Retina (tissue), 1 donor: ENCODE results near the gene HTR3C.
"Not testable (repeated sequence)": the region's sequence is repeated elsewhere in the genome, so short reads cannot be mapped to it uniquely, and the experiment has no call there.

Source experiments
- DNase-seq: peaks from one replicate; pipeline ENCODE4 v3.0.0-alpha.2; 2016

The HTR3C gene, protein sequence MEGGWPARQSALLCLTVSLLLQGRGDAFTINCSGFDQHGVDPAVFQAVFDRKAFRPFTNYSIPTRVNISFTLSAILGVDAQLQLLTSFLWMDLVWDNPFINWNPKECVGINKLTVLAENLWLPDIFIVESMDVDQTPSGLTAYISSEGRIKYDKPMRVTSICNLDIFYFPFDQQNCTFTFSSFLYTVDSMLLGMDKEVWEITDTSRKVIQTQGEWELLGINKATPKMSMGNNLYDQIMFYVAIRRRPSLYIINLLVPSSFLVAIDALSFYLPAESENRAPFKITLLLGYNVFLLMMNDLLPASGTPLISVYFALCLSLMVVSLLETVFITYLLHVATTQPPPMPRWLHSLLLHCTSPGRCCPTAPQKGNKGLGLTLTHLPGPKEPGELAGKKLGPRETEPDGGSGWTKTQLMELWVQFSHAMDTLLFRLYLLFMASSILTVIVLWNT

DNA sequence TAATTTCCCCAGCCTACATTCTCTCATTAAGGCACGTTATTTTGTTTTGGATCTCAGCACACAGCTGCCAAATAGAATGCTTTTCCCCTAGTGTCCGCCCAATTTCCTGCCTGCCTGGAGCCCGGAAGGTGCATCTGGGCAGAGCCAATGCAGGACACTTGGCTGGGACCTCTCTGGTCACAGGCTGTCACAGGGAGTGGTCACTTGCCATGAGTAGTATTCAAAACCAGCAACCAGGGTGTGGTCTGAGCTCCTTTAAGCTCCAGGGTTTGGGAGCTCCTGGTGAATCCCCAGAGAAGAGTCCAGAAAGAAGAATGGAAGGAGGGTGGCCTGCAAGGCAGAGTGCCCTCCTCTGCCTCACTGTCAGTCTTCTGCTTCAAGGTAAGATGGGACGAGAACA lies at the start of gene HTR3C:
HTR3C (plus strand) TSS at position 281 of the 400 bp plus-strand sequence; CDS start at position 315, 34 bp downstream.
- DNase-seq: no peak

DNA sequence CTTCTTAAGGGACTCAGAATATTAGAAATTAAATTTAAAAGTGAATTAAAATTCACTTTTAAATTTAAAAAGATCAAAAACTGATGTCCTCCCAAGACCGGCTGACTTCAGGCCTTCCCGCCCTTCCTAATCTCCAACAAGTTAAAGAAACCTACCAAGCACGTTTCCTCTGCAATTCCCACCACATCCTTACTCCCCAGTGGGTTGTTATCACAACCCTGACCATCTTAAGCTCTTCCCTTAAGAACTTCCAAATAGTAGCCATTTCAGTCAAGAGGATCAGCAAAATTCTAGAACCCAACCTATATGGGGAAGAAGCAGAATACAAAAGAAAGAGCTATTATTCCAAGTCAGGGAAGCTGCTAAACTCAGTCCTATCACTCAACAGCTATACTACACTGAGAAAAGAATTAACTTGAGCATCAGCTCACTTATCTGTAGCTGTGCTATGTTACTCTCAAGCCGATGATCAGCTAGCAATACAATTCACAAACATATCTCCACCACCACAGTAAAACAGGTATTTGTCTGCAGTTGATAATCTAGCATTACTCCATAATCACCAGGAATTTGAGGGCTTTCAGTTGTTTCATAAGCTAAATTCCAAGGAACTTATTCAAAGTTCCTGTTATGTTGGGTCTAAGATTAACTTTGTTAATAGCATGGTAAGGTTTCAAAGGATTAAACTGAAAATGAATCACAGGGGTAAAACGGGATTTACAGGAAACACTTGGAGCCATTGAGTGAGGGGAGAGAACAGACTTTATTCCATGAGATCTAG lies 49.5 kb upstream of the HTR3C start:
- no peak for DNase-seq

DNA sequence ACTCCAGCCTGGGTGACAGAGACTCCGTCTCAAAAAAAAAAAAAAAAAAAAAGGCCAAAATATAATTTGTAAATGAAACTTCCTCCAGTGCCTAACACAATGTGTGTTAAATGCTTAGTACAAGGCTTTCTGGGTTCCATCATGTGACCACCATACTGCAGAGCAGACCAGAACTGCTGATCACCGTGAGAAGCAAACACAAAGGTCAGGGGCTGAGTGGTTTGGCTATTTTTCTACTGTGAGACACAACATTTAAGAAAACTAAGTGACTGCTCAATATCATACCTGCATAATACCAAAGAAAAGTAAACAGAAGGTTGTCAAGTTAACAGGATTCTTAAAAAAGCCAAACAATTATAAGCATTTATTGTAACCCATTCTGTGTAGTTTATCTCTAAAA lies 48.4 kb upstream of the HTR3C start:
- no peak for DNase-seq

DNA sequence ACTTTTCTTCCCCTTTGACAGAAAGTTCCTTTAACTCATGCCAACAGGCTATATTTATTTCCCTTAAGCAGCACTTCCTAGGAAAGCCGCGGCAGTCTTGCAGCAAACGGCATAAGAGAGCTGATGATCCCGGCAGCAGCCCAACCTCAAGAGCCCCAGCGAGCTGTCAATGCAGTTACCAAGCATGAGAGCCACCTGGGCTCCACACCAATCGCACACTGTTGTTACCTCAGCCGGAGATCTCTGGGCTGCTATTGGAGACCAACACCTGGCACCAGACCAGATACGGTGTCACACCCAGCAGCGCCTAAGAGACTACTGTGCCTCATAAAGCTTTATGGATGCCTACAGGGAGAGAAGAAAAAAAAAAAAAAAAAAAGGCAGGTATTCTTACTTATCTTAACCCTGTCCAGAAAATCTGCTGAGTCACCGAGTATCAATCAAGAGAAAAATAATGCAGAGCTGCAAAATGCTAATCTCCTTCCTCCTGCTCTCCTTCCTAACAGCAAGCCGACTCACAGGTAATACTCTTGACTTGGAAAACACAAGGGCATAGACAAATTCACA lies 46.8 kb upstream of the HTR3C start:
- DNase-seq: no peak

DNA sequence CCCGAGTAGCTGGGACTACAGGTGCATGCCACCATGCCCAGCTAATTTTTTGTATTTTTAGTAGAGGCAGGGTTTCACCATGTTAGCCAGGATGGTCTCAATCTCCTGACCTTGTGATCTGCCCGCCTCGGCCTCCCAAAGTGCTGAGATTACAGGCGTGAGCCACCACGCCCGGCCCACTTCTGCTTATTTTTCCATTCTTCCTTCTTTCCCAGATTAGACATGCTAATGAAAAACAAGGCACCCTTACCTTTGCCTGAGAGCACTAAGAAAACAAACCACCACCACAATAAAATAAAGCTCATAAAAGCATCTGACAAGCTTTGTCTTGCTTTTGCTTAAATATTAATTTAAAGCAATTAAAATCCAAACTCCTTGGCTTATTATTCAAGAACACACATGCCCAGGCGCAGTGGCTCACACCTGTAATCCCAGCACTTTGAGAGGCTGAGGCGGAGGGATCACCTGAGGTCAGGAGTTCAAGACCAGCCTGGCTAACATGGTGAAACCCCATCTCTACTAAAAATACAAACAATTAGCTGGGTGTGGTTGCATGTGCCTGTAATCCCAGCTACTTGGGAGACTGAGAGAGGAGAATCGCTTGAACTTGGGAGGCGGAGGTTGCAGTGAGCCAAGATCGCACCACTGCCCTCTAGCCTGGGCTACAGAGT lies 45.6 kb upstream of the HTR3C start:
- not testable (repeated sequence) for DNase-seq

DNA sequence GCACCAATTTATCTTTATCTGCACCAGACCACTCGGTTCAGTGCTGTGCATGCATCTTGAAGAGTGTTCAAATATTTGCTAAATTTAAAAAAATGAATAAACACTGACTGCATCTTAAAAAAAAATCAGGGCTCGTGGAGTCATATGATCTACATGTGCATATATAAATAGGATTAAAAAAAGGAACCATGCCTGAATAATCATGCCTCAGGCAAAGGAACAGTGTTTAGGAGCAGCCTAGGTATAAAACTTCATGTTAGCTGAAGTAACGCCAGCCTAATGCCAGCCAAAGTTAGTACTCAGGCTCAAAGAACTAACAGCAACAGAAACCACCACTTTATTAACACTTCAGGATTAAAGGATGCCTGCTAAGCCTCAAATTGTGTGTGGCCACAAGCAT lies 44.7 kb upstream of the HTR3C start:
- no peak for DNase-seq

DNA sequence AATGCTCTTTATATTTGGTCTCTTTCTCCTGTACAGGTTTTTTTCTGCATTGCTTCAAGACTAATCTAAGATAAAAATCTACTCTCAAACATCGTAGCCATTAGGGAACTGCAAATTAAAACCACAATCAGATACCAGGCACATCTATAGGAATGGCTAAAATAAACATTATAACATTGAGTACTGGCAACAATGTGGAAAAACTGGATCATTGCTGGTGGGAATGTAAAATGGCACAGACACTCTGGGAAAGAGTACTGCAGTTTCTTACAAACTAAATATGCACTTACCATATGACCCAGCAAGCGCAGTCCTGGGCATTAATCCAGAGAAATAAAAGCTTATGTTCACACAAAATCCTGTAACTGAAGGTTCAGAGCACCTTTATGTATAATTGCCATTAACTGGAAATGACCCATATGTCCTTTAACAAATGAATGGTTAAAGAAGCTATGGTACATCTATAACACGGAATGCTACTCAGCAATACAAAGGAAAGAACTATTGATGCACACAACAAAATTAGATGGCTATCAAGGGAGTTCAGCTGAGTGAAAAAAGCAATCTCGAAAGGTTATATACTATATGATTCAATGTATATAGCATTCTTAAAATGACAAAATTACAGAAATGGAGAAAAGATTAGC lies 41.5 kb upstream of the HTR3C start:
- DNase-seq: no peak

DNA sequence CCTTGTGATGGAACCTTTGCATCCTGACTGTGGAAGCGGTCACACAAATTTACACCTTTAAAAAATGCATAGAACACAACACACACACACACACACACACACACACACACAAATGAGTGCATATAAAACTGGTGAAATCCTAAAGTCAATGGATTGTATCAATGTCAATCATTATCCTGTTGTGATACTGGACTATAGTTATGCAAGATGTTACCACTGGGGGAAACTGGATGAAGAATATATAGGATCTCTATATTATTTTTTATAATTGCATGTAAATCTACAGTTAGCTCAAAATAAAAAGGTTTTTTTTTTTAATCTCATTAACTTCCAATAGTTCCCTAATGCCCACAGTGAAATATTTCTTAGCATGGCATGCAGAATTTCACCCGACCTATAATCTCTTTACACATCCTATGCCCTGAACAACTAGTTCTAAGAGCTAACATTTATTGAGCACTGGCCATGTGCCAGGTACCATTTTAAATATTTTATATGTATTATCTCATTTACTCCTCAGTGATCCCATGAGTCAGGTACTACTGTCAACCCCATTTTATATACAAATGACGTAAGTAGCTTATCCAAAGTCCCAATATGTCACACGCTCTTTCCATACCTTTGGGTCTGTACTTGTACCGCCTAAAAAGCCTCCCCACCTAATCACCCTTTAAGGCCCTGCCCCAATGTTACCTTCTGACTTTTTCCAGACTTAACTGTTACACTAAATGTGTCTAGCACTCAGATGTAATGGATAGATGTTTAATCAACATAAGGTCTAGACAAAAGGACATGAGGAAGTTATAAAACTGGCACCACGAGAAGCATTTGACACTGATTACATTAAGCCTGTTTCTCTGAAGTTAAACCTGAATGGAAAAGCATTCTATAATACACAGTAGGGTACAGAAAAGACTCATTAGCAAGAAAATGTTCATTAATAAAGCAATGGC lies 40.6 kb upstream of the HTR3C start:
- DNase-seq: no peak

DNA sequence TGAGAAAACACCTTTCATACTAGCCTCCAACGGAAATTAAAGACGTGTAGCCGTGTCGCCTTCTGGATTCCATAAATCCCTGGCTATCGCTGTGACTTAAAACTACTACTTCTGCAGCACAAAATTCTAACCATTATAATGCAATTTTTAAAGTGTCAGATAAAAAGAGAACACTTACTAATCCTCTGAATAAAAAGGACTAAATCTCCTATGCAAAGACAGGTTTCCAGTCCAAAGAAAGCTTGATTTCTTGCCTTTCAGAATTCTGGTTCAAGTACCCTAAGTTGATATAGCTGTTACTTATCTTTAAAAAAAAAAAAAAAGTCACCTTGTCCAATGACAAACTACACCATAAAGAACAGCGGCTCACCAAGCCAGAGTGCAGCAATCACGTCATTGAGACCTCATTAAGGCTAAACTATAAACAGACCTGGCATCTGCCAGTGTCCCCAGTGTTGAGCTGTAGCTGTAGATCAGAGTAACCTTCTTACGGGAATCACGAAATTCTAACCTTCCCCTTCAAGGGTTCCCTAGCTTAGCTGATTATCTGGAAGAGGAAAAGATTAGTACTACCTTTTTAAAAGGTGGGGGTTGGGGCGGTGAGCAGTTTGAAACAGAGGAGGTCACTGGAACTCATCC lies 37.3 kb upstream of the HTR3C start:
- peak; percentile 28 for DNase-seq

DNA sequence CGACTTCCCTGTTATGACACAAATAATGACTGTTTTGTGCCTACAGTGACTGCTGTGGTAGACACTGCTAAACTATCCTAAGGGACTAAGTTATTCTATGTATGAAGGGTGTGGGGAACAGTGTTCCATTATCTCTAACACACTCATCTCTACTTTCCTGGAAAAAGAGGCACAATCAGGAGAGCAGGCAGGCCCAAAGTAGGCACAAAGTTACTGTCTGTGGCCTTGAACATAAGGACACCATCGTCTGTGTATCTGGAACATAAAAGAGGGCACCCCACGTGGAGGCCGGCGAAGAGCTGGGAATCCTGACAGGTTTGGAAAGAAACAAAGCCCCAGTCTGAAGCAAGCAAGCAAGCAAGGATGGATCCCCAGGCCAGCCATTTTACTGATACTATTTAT lies 36.7 kb upstream of the HTR3C start:
- DNase-seq: no peak

DNA sequence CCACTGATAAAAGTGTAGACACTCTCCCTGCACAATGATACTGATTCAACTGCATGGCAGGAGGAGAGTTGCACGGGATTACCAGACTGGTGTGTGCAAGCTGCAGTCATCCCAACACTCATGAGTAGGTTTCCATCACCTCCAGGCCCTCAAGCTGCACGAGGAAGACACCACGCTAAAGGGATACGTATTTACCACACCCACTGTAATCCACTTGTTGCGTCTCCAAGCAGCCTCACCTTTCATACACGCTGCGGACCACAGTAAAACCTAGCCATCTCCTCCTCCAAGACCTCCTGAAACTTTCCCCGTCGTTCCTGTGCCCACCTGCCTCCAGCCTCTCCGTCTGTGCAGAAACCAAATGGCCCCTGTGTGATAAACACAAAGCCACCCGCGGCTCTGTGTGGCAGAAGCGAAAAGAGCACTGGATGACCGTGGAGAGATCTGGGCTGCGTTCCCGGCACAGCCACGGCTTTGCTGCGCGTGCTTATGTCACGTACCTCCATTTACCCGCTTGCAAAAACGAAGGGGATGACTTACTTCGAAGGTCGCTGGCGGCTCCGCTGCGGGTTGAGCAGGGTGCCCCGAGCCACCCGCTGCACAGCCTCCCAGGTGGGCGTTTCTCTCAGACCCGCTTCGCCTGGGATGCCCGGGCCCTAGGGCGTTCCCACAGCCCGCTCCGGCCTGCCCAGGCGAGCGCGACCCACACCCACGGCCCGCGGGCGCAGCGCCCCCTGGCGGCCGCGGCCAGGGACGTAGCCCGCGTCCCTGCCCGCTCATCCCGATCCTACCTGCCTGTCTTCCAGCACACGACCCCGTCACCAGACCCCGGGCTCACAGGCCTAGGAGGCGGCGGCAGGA lies 35.8 kb upstream of the HTR3C start:
- peak; percentile 95 for DNase-seq

DNA sequence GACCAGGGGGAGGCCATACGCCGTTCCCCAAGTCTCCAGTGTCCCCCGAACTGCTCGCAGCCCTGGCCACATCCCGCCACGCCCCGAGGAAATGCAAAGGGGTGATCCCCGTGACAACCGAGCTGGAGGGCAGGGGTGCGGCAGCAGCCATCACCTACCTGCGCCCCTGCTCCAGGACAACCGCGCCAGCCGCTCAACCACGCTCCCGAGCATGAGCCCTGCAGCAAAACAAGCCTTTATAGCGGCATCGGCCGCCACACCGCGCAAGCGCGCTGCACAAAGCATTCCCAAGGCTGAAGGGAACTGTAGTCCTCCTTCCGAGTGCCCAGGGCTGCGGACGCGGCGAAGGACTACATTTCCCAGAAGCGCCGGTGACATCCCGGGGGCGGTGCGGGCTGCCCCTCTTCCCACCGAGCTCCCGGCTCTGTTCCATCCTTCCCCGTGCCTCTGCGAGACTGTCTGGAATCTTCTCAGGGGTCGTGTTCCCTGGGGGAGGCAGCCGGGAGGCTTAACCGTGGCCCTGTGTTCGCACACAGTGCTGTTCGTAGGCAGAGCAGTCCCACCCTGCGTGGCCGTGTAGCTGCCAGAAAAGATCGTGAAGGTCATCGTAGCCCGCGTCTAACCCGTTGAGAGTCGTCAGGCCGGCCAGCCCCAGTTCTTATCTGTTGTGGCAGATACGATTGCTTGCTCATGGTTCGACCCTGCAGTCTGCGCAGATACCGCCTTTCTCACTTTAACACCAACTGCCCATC lies 35.0 kb upstream of the HTR3C start, which contains the start of gene ABCC5:
ABCC5 (minus strand) TSS at position 213 of the 752 bp plus-strand sequence. CDS start 3,492 bp downstream, outside the sequence.
- DNase-seq: peak; percentile 98

DNA sequence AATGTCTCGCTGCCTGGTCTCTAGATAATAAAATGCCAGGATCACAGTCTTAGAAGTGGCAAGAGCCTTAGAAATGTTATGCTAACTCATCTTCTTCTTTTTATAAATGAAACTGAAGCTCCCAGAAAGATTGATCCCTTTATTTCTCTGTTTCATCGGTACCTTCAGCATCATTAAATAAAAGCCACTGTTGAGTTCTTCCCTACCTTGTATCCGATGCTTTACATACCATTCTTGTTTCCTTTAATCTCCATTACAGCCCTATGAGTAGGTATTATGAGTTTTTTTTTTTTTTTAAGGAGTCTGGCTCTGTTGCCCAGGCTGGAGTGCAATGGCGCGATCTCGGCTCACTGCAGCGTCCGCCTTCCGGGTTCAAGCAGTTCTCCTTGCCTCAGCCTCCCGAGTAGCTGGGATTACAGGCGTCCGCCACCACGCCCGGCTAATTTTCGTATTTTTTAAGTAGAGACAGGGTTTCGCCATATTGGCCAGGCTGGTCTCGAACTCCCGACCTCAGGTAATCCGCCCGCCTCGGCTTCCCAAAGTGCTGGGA lies 34.3 kb upstream of the HTR3C start:
- no peak for DNase-seq

DNA sequence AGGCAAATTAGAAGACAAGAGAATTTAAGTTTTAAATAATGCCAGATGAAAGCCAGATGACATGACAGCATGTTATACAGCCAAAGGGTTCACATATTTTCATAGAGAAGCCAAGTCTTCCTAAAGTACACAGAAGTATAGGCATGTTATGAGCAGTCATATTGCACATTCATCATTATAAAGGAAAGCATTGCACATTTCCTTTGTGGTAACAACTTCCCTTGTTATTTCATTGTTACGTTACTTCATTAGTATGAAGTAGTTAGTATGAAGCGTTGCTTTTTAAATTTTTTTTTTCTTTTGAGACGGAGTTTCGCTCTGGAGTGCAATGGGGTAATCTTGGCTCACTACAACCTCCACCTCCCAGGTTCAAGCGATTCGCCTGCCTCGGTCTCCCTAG lies 30.5 kb upstream of the HTR3C start:
- DNase-seq: no peak

DNA sequence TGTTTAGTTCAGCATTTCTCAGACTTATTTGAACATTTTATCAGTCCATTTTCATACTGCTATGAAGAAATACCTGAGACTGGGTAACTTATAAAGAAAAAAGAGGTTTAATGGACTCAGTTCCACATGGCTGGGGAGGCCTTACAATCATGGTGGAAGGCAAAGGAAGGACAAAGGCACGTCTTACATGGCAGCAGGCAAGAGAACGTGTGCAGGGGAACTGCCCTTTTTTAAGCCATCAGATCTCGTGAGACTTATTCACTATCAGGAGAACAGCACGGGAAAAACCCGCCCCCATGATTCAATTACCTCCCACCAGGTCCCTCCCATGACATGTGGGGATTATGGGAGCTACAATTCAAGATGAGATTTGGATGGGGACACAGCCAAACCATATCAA lies 27.6 kb upstream of the HTR3C start:
- not testable (repeated sequence) for DNase-seq

DNA sequence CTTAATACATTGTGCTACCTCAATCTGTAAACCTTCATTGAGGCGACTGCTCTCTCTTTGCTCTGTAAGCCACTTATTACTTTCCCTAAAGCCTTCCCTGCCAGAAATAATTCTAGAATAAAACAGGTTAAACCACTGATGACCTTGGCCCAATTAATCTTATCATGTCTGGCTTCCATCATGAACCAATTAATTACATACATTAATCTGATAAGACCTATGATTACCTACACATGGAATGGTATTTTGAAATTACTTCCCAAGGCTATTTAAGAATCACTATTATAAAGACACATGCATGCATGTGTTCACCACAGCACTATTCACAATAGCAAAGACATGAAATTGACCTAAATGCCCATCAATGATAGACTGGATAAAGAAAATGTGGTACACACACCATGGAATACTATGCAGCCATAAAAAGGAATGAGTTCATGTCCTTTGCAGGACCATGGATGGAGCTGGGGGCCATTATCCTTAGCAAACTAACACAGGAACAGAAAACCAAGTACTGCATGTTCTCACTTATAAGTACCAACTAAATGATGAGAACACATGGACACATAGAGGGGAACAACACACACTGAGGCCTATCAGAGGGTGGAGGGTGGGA lies 24.5 kb upstream of the HTR3C start:
- not testable (repeated sequence) for DNase-seq

DNA sequence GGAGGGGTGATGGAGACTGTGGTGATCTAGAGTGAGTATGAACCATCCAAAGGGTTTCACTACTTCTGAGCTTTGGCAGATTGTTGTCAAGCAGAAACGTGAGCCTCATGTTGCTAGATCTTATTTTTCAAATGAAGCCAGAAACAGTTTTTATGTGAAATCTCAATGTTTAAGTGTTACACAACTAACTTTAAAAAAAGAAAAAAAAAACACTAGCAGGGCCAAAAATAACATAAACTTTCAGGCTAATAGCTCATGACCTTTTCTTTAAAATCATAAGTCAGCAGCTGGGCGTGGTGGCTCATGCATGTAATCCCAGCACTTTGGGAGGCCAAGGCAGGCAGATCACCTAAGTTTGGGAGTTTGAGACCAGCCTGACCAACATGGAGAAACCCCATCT lies 23.4 kb upstream of the HTR3C start:
- no peak for DNase-seq

DNA sequence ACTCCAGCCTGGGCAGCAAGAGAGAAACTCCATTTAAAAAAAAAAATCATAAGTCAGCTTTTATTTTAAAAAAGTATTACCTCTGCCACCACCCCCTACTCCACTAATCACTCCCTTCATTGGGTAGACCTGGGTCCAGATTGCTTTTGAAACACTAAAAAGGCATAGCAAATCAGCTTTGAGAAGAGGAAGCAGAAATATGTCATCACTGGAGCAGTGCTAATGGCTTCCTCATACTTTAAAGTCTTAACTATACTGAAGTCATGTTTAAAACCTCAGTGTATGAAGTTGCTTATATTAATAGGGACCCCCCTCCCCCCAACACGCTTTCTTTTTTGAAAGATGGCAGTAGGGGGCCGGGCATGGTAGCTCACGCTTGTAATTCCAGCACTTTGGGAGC lies 22.3 kb upstream of the HTR3C start:
- no peak for DNase-seq
